HG03521 (cell line): Measurements from ENCODE around the gene SELENOP.
"Not testable (repeated sequence)": the region's sequence is repeated elsewhere in the genome, so short reads cannot be mapped to it uniquely, and the experiment has no call there.

Experiments
- ATAC-seq: cut with Tn5 transposase; IDR thresholded peaks from one replicate; pipeline ENCODE4 v1.9.1; 2021; ENCODE audit warnings: mild to moderate bottlenecking, moderate library complexity; ENCODE audit not compliant: unreplicated experiment

Gene SELENOP, protein sequence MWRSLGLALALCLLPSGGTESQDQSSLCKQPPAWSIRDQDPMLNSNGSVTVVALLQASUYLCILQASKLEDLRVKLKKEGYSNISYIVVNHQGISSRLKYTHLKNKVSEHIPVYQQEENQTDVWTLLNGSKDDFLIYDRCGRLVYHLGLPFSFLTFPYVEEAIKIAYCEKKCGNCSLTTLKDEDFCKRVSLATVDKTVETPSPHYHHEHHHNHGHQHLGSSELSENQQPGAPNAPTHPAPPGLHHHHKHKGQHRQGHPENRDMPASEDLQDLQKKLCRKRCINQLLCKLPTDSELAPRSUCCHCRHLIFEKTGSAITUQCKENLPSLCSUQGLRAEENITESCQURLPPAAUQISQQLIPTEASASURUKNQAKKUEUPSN

DNA sequence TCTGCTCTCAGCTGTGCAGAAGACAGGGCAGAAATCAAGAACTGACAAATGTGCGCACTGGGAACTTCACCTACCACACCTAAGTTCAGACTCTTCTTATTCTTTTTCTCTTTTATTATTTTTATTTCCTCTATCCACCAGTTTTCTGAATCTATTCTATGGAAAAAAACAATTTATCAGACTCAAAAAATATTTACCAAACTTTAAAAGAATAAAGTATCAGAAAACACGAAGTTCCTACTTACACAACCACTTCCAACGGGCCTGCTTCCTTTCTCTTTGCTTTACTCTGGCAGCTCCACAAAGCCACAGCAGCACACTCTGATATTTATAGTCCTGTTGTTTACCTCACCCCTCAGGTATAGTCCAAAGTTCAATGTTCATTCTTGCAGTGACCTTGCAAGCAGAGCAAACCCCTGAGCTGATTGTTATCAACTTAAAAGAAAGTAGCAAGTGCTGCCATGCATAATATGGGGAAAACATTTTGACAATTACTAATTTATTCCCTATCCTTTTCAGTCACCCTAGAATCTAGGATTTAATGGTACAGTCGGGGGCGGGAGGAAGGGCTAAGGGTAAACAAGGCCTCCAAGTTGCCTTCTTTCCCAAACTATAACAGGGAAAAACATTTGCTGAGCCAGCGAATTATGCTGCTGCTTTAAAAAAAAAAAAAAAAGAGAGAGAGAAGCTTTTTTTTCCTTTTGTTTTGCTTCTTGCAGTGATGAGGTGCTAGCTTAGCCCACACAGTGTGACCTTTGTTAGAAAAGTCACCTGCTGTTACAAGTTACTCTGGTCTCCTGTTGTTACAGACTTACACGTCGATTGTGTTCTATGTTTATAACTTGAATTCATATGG is at the start of gene SELENOP:
Gene SELENOP, minus strand, starts transcription at position 302 of the 856 bp plus-strand sequence. CDS start 3,539 bp downstream, outside the sequence.
- no peak for ATAC-seq

DNA sequence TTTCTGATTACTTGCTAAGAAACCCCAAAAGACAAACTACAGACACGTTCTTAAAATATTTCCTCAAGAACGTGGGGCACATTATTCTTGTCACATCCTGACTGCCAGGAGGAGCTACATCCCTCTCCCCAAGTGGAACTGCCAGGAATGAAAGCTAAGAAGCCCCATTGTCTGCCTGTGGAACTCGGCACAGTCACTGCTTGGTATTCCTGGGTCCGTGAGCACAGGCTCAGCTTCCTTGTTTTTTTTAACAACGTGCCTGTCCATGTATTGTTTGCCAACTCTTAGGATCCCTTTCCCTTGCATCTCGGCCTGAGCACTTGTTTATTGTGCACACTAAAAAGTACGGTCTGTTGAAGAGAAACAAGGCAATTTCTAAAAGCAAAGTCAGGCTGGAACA is 47.0 kb upstream of the SELENOP start:
- no peak for ATAC-seq

DNA sequence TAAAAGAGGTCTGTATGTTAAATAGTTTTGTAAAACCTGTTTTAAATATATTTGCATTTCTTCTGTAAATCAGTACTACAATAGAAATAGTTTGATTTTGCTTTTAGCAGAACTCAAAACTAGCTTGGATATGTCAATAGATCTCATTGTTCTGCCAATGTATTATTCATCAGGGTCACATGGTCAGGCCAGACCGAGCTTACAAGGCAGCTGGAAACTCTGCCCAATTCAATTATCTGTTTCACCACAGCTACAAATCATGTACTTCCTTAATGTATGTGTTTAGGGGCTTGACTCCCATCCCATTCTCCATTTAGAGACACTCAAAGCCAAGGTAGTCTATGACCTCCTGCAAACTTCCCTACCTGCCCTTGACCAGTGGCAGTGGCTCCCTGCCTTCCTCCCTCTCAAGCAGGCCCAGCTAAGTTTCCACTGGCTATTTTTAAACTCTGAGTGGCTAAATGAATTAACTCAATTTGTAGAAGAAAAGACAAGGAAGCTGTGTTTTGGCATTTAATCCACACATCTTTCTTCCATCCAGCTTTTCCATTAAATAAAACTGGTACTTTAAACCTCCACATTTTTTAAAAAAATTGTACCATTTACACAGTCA is 46.4 kb upstream of the SELENOP start:
- ATAC-seq = no peak

DNA sequence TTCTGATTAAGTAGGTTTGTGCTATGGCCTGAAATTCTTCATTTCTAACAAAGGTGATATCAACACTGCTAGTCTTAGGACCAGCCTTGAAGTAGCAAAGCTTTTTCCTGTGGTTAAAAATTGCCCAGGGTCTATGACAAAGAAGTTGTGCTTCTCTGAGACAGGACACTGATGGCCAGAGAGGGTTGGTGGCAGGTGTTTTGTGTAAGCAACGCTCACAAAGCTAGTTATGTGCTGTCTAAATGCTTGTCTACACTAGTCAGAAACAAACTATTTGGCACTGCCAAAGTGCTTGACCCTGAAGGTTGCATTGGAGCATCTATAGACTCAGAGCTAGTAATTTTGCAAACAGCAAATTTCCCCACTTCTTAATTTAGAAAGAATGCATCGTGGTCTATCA is 44.1 kb upstream of the SELENOP start:
- no peak for ATAC-seq

DNA sequence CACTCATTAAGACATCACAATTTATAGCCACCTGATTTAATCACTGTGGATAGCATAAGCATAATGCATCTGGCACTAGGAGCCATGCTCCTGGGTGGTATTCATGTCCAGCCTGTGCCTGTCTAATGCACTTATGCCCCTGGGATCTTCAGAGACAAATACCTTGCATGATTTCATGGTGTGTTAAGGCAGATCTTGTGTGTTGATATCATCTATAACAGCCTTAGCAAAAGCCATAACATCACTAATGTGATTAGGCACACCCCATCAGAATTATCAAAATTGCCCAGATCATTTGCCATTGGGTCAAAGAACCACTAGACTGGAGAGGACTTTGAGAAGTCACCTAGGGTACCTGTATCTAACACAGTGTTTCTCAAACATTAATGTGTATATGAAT is 43.7 kb upstream of the SELENOP start:
- ATAC-seq = no peak

DNA sequence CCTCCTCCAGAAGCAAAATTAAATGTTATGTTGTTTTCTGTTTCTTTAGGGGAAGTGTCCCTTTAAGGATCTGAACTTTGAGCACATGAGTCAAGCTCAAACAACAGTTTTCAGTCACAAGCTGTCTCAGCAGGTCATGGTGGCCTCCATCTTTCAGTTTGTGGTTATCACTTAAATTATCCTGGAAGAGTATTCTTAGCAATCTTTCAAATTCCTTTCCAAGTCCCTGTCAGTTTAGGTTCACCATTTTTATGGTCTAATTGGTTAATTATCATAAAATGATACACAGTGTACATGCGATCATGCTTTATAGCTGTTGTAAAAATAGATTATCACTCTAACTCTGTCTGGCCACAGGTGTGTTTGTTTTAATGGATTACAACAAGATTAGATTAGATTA is 43.1 kb upstream of the SELENOP start:
- ATAC-seq = no peak

DNA sequence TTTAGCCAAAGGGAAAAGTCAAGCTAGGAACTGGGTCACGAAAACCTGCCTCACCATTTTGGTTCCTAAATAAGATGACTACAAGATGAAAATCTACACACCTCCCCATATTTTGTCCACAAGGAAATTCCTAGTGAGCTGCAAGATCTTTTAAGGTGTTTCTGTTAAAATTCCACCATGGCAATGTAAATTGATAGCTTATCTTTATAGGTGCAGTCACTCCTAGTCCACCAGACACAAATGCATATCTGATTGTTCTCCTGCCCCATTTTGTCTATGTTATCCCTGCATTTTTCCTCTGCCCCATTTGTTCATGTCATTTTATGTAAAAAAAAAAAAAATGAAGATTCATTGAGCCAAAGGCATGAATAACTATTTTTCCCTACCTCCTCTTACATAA is 41.1 kb upstream of the SELENOP start:
- no peak for ATAC-seq

DNA sequence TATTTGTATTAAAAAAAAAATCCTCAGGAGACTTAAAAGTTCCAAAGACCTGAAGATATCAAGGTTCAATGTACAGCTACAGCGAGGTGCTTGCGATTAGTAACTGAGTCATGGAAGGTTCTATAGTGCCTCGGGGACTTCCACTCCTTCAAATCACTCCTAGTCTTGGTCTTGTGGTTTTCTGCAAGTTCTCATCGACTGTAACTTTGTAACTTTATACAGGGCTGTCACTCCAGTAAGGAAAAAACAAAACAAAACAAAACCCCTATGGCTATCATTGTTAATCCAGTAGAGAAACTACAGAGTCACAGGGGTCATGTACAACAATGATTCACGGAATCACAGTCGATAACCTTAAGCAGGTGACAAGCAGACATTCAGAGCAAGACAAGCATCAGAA is 39.8 kb upstream of the SELENOP start:
- no peak for ATAC-seq

DNA sequence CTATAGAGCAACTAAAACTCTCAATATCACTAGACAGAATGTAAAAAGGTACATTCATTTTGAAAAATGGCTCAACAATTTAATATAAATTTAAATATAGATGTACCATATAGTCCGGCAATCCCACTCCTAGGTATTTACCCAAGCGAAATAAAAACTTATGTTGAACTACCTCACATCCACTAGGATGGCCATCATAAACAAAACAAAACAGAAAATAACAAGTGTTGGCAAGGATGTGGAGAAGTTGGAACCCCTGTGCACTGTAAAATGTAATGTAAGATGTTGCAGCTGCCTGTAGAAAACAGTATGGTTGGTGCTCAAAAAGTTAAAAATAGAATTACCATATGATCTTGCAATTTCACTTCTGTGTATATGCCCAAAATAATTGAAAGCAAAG is 36.9 kb upstream of the SELENOP start:
- ATAC-seq = no peak

DNA sequence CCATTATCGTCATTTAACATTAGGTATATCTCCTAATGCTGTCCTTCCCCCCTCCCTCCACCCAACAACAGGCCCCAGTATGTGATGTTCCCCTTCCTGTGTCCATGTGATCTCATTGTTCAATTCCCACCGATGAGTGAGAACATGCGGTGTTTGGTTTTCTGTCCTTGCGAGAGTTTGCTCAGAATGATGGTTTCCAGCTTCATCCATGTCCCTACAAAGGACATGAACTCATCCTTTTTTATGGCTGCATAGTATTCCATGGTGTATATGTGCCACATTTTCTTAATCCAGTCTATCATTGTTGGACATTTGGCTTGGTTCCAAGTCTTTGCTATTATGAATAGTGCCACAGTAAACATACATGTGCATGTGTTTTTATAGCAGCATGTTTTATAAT is 32.7 kb upstream of the SELENOP start:
- not testable (repeated sequence) for ATAC-seq

DNA sequence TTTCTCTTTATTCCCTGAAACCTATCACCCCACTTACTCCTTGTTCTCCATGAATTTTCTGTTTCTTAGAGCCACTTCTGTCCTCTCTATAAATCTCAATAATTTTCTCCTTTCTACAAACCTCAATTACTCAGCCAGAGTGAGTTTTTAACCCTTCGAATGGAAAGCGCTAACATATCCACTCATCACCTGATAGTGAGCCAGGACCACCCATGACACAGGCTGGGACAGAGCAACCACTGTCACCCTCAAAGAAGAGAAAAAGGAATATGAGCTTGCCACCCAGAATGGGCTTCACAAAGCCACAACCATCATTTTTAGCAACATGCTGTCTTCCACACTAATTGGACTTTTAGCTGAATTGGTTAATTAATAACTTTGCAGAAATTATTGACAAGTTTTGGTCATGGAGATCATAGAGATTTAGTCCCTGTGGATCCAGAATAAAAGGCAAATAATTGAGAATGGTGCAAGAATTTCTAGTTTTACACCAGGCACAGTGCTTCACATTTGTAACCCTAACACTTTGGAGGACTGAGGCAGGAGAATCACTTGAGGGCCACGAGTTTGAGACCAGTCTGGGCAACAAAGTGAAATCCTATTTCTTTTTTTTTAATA is 32.1 kb upstream of the SELENOP start:
- no peak for ATAC-seq

DNA sequence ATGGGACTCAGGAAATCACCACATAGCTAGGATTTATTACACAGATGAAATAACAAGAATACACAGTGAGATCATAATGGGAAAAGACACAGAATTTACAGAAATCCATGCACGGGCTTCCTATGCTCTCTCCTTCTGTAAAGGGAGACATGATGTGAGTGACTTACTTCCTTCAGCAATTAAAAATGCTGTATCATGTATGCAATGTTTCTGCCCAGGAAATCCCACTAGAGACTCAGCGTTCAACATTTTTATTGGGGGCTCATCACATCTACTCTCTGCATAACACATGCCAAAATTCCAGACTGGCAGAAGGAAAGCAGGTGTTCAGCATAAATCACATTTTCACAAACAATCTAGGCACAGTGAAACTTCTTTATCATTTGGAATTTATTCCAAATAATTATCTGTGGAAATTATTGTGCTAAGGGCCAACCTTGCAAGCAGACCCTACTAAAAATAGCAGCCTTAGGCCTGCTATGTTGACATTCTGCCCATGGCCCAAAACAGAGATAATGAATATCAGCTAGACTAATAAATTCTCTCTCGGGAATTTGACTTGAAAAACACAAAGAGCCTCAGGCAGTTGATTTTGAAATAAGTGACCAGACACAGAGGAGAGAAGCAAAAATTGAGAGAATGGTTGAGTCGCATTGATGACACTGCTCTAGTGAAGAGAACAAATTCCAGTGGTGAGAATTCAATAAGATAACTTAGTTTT is 31.4 kb upstream of the SELENOP start:
- ATAC-seq = no peak

DNA sequence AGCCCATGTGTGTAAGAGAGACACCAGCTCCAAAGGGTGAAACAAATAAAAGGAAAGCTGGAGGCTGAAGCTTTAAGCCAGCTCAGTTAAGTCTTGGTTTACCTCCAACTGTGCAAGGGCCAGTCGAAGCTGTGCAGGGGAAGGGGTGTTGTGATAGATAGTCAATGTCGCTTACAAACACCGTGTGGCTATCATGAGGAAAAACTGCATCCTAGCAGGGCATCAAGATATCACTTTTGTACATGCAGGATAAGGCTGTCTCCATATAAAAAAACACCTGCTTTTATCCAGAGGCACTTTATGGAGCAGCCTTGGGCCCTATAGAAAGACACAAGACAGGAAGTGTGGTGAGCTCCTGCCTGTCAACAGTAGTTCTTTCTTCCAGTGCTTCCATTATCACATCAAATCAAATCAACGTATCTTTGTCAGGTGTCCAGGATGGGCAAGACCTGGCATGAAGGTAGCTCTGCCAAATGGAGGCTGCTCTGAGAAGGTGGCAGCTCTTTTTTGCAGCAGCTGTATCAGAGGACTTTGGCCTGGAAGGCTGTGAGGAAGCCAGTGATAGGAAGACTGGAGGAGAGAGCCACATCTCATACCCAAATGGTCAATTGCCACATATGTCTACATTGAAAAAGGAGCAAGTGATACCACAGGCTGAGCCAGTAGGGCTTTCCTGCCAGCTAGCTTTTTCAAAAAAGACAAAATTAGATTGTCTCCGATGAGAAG is 29.3 kb upstream of the SELENOP start:
- ATAC-seq = no peak

DNA sequence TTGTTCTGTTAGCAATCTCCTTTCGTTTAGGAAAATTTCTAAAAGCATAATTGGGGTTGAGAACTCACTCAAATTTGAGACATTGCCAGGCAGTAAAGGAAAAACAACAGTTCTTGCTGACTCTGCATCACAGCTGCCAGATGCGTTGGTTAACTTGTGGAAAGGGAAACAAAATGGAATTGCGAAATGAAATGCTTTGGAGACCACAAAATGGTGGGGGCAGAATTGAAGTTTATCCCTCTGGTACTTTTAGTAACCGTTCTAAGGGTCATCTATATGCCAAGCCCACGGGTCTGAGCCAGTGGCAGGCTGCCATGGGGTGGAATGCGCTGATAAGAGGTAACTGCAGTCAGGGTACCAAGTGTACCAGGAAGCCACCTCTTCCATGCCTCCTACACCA is 28.6 kb upstream of the SELENOP start:
- ATAC-seq = no peak

DNA sequence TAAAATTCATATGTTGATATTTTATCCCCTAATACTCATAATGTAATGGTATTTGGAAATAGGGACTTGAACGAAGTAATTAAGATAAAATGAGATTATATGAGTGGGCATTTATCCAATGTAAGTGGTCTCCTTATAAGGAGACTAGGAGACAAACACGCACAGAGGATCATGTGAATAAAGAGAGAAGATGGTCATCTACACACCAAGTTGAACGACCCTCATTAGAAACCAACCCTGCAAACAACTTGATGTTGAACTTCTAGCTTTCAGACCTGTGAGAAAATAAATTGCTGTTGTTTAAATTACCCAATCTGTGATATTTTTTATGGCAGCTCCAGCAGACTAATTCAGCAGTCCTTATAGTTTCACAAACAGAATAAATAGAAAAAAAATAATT is 27.5 kb upstream of the SELENOP start:
- ATAC-seq = no peak

DNA sequence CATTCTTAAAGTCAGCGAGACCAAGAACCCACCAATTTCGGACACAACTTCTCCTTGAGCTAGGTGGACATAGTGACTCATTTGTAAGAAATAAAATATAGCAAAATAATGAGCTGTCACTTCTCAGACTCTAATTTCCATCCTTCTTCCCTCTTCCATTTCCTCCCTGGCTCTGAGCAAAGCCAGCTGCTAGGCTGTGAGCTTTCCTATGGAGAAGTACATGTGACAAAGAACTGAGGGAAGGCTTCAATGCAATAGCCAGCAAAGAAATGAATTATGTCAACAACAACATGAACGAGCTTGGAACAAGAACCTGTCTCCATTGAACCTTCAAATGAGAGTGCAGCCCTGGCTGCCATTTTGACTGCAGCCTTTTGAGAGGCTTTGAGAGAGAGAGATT is 25.9 kb upstream of the SELENOP start:
- ATAC-seq = no peak

DNA sequence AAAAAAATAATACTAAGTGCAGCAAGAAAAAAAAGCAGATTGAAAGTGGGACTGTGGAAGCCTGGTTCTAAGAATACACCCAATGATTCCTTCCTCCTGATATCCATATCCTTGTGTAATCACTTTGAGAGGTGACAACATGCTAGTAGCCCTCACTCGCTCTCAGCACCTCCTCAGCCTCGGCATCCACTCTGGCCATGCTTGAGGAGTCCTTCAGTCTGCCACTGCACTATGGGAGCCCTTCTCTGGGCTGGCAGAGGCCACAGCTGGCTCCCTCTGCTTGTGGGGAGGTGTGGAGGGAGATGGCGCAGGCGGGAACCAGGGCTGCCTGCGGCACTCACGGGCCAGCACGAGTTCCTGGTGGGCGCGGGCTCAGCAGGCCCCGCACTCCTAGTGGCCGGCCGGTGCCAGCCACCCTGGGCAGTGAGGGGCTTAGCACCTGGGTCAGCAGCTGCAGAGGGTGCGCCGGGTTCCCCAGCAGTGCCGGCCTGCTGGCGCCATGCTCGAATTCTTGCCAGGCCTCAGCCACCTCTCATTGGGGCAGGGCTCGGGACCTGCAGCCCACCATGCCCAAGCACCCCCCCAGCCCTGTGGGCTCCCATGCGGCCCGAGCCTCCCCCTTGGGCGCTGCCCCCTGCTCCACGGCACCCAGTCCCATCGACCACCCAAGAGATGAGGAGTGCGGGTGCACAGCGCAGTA is 24.5 kb upstream of the SELENOP start:
- ATAC-seq = no peak

DNA sequence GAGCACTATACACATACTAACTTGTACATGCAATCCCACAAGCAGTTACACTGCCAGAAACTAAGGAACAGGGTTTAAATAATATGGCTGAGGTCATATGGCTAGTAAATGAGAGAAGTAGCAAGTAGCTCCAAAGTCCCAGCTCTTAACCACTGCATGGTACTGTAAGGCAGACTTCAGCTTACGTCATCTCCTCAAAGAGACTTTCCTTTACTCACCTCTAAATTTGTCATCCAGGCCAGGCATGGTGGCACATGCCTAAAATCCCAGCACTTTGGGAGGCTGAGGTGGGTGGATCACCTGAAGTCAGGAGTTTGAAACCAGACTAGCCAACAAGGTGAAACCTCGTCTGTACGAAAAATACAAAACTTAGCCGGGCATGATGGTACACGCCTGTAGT is 20.4 kb upstream of the SELENOP start:
- ATAC-seq = no peak

DNA sequence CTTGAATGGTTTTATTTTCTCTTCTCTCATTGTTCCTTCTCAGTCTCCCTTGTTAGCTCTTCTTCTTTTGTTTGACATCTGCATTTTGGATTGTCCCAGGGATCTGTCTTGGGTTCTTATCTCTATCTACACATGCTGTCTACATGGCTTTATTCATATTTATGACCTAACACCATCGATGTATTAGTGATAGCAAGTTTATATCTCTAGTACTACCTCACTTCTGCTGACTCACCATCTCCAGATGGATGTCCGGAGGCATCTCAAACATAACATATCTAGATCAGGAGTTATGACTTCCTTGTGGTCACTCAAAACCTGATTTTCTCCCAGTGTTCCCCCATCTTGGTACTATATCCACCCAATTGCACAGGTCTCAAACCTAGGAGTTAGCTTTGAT is 19.2 kb upstream of the SELENOP start:
- no peak for ATAC-seq
